K562 (cell line): ENCODE data around the gene FBLN7.

ENCODE experiments used
- ARID3B ChIP-seq: fragments of 250-450 bp; sonication (Bioruptor Pico); IDR thresholded peaks from 2 replicates; pipeline ENCODE4 v1.4.0; 2020; ENCODE audit warnings: borderline replicate concordance
- POLR2A ChIP-seq: fragments of 450-650 bp; conservative IDR thresholded peaks from 2 replicates; pipeline ENCODE4 v1.6.1; 2016

GRCh38 chr2:112137516-112138158 is 548 bp upstream of the FBLN7 start:
- no peak for TF ChIP-seq POLR2A
- no peak for TF ChIP-seq ARID3B (CRISPR knock-in tag)
